Nucleus accumbens (tissue), 56 donors: ENCODE results near the gene PABPN1L.

Experiments used
- DNase-seq, 56 donors: peaks; one replicate each; lab custom pipeline; 2025; lab: John Stamatoyannopoulos, UW

Gene PABPN1L

GRCh38 chr16:88816736-88817535, 49.5 kb downstream of the PABPN1L start:
- no peak for DNase-seq

GRCh38 chr16:88815901-88816589, 50.4 kb downstream of the PABPN1L start:
- peak in 6 of 56 donors; percentile 3 to 24 (median 16) for DNase-seq

GRCh38 chr16:88815227-88815626, 51.2 kb downstream of the PABPN1L start:
- no peak for DNase-seq

GRCh38 chr16:88814144-88814502, 52.3 kb downstream of the PABPN1L start:
- no peak for DNase-seq
